Measurements from ENCODE around the gene RUSC2. TPM values are rescaled to one million over a fixed set of nuclear protein-coding genes. Genes with fewer than 3 reads are reported as not detected.

The RUSC2 gene
- total and polyA plus RNA-seq, 7 donors: 34.4 to 101 (median 53.9) TPM

DNA sequence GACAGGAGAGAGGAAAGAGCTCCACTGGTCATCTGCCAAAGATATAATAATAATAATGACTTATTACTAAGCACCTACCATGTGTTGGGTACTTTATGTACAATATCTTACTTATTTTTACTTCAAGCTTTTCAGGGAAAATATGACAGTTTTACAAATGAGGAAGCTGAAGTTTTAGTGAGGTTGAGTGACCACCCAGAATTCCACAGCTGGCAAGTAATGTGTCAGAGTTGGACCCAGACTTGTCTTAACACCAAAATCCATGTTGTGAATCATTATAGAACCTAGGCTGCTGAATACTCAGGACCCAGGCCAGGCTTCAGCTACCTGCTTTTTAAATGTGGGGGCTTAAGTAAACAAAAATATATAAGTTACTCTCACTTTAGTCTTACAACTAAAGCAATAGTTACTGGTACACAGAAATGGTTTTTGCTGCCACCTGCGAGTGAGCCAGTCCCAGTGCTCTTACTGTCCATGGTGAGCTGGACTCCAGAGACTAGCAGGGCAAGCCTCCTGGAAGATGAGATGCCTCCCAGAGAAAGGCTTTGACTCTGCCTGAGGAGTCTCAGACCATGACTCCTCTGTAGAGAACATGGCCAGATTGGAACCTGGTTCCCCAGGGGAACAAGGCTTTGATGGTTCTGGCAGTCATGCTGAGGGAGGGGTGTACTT is 29.9 kb downstream of the RUSC2 start:
- WGBS, 3 donors: 32 to 45% (median 40%) methylated on average over 1 of the region's 1 CpG
- Histone ChIP-seq H3K9me3 (no peaks in the 10 kb centered on the region), H3K36me3 (ENCODE audit: insufficient read depth in 1 of 2, low read depth in 1 of 2) (no peaks in the 10 kb centered on the region), H3K4me3 (peak overlapping the region; percentile 4), H3K27ac (peak overlapping the region; percentile 92), H3K27me3 (ENCODE audit: insufficient read depth in 3 of 3, low read length in 2 of 3) (no peaks in the 10 kb centered on the region), H3K4me1 (peaks cover 89% of the 10 kb centered on the region)
- intact Hi-C loops (cut with DNase I): loop anchor here (2.0 to 10.0 kb wide), 4 partner anchors 29 to 85 kb away; partner anchors contain the start of genes RUSC2 (in 1 of the 2) and TESK1 (in 1 of the 2)
- TF ChIP-seq, protein P1, sequence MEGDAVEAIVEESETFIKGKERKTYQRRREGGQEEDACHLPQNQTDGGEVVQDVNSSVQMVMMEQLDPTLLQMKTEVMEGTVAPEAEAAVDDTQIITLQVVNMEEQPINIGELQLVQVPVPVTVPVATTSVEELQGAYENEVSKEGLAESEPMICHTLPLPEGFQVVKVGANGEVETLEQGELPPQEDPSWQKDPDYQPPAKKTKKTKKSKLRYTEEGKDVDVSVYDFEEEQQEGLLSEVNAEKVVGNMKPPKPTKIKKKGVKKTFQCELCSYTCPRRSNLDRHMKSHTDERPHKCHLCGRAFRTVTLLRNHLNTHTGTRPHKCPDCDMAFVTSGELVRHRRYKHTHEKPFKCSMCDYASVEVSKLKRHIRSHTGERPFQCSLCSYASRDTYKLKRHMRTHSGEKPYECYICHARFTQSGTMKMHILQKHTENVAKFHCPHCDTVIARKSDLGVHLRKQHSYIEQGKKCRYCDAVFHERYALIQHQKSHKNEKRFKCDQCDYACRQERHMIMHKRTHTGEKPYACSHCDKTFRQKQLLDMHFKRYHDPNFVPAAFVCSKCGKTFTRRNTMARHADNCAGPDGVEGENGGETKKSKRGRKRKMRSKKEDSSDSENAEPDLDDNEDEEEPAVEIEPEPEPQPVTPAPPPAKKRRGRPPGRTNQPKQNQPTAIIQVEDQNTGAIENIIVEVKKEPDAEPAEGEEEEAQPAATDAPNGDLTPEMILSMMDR (IDR thresholded peaks at IDR 0.05): no peak
- no peak for DNase-seq
- no peak for ATAC-seq

DNA sequence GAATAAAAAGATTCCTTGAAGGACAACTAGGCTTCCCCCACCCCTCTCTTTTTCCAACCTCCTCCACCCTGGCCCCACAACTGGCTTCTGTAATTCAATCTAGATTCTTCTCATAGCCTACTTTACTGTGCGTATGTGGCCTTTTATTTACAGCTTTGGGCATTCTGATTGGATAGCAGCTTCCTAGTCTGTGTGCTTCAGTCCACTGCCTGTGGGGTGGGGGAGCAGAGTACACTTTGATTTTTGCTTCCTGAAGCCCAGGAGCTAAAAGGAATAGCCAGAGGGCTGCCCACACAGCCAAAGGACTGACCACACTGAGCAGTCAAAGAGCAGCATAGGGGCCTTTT is 30.4 kb downstream of the RUSC2 start:
- Histone ChIP-seq H3K4me1 (peaks cover 86% of the 10 kb centered on the region), H3K27me3 (ENCODE audit: insufficient read depth in 3 of 3, low read length in 2 of 3) (no peaks in the 10 kb centered on the region), H3K27ac (peak overlapping the region; percentile 92), H3K36me3 (ENCODE audit: insufficient read depth in 1 of 2, low read depth in 1 of 2) (no peaks in the 10 kb centered on the region), H3K4me3 (peak overlapping the region; percentile 6), H3K9me3 (no peaks in the 10 kb centered on the region)
- ATAC-seq: no peak
- intact Hi-C loops (cut with DNase I): loop anchor here in 1 of 2 donors (2.0 to 5.0 kb wide), 2 partner anchors 30 to 37 kb away; partner anchors contain the start of gene RUSC2
- WGBS, 3 donors: 17 to 32% (median 27%) methylated on average over 1 of the region's 1 CpG
- TF ChIP-seq, protein P1 (IDR thresholded peaks at IDR 0.05): no peak
- no peak for DNase-seq

DNA sequence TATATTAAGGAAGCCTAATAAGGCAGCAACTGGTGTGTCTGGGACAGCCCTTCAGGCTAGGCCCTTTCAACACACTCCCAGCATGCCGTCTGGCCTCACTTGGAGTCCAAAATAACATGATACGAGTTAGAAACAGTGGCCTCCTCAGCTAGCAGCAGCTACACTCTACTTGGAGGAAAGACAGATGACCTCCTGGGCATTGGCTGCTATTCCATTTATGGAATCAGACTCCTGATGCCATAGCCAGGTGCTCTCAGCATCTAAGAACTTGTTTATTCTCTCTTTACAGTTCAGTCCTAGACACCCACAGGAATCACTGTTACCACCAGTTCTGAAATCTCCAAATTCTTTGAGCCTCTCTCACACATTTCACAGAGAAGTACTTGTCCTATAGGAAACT is 31.8 kb downstream of the RUSC2 start:
- TF ChIP-seq, protein P1 (IDR thresholded peaks at IDR 0.05): no peak
- Histone ChIP-seq H3K4me3 (peak overlapping the region; percentile 20), H3K9me3 (no peaks in the 10 kb centered on the region), H3K27ac (peak overlapping the region; percentile 92), H3K27me3 (ENCODE audit: insufficient read depth in 3 of 3, low read length in 2 of 3) (no peaks in the 10 kb centered on the region), H3K36me3 (ENCODE audit: insufficient read depth in 1 of 2, low read depth in 1 of 2) (no peaks in the 10 kb centered on the region), H3K4me1 (peaks cover 85% of the 10 kb centered on the region)
- ATAC-seq: peak; percentile 59 to 74 (median 64)
- intact Hi-C loops (cut with DNase I): loop anchor here in 1 of 2 donors (2.0 to 5.0 kb wide), 2 partner anchors 31 to 36 kb away; partner anchors contain the start of gene RUSC2
- DNase-seq: peak; percentile 40 to 78
- 16 to 29% (median 22%) methylated on average over 2 of the region's 2 CpGs for WGBS, 3 donors

DNA sequence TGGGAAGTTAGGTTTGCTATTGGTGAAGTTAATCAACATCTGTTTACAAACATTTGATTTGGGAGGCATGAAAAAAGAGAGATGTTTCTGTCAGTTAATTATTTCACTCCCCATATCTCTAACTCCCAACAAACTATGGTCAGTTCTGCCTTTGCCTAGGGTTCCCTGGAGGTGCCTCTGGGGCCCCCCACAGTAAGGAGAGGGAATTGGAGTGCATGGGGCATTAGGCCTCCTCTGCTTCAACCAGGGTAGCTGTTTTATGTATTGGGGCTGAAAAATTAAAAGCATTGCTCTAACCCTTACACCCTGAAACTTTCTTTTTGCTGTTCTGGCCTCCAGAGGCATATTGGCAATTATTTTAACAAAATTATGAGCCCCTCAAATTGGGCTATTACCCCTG is 32.3 kb downstream of the RUSC2 start:
- H3K4me3 ChIP-seq: no peak overlapping the region
- intact Hi-C loops (cut with DNase I): loop anchor here in 1 of 2 donors (5.0 kb wide), 1 partner anchor 35 kb away; no protein-coding TSS in a partner anchor

More for the DNA sequence above, 32.3 kb downstream of the RUSC2 start:
- ATAC-seq: no peak
- TF ChIP-seq, protein P1 (IDR thresholded peaks at IDR 0.05): peak; percentile 37
- DNase-seq: no peak
- H3K36me3 ChIP-seq (ENCODE audit: insufficient read depth in 1 of 2, low read depth in 1 of 2): no peaks in the 10 kb centered on the region
- no peaks in the 10 kb centered on the region for H3K9me3 ChIP-seq
- peaks cover 84% of the 10 kb centered on the region for H3K4me1 ChIP-seq
- H3K27me3 ChIP-seq (ENCODE audit: insufficient read depth in 3 of 3, low read length in 2 of 3): no peaks in the 10 kb centered on the region
- H3K27ac ChIP-seq: peak overlapping the region; percentile 92
